HCT116 (cell line): ENCODE data around the gene AMBRA1. TPM values are rescaled to one million over a fixed set of nuclear protein-coding genes. Genes with fewer than 3 reads are reported as not detected.

Experiments
- ATAC-seq: fragments of 200-7000 bp; cut with Tn5 transposase; 2 replicates; pipeline ENCODE4 v1.9.1; 2020; ENCODE audit warnings: mild to moderate bottlenecking, moderate library complexity
- BruUV-seq: library from RNA; stranded (reverse); fragments of 400-500 nt; replicated peaks from 2 replicates; lab custom pipeline; 2021; lab: Mats Ljungman, UMichigan
- CTCF ChIA-PET: fragments of 300-600 bp; sonication (Branson Sonifier 250); formaldehyde crosslinking; loops from one replicate; lab custom pipeline; 2021; ENCODE audit warnings: antibody characterized with exemption; lab: Charles Lee
- POLR2A ChIA-PET: fragments of 300-600, 350-600 bp; sonication (Branson Sonifier 250); formaldehyde crosslinking; loops from one replicate; lab custom pipeline; 2021; ENCODE audit warnings: antibody characterized with exemption; lab: Charles Lee
- RAD21 ChIA-PET, 2 experiments: fragments of 300-600 bp; sonication (Branson Sonifier 250); formaldehyde crosslinking; loops; one replicate each; lab custom pipeline; 2023; ENCODE audit warnings: low total read pairs in 2 of 2; ENCODE audit not compliant: uncharacterized antibody in 2 of 2, unreplicated experiment in 2 of 2, low non-redundant PET in 1 of 2; lab: Charles Lee
- DNase-seq: peaks from one replicate; pipeline ENCODE4 v3.0.0-alpha.2; 2010; ENCODE audit warnings: low read depth, low spot score
- H2AFZ ChIP-seq: fragments of 200-600 bp; shearing (Covaris generic), sonication (generic); 2 replicates; pipeline ENCODE4 v1.6.1; 2017; ENCODE audit warnings: low read depth, mixed run types, mixed read lengths, antibody characterized with exemption, low read length; ENCODE audit not compliant: poor library complexity, severe bottlenecking
- H3K27ac ChIP-seq: 2 replicates; pipeline ENCODE4 v1.5.1; 2012; ENCODE audit warnings: low read depth, low read length
- H3K27me3 ChIP-seq: fragments of 200-600 bp; sonication (generic); 2 replicates; pipeline ENCODE4 v1.6.1; 2016; ENCODE audit warnings: mixed run types, low read length, mixed read lengths; ENCODE audit not compliant: insufficient read depth
- H3K36me3 ChIP-seq, 2 experiments: fragments of 200-500 bp in 1 of 2; fragments of 200-600 bp in 1 of 2; sonication (Bioruptor generic) in 1 of 2; sonication (generic) in 1 of 2; 2 replicates each; pipeline versions ENCODE4 v1.5.1 to v1.6.1; 2014 to 2016; ENCODE audit warnings: low read length in 2 of 2, inconsistent platforms in 1 of 2, mixed read lengths in 1 of 2, mixed run types in 1 of 2; ENCODE audit not compliant: insufficient read depth in 2 of 2, control insufficient read depth in 1 of 2
- H3K4me1 ChIP-seq, 2 experiments: fragments of 200-600 bp in 1 of 2; sonication (generic) in 1 of 2; 2 replicates each; pipeline versions ENCODE4 v1.5.1 to v1.6.1; 2012 to 2017; ENCODE audit warnings: low read length in 2 of 2, inconsistent platforms in 1 of 2, mild to moderate bottlenecking in 1 of 2, mixed read lengths in 1 of 2, mixed run types in 1 of 2, moderate library complexity in 1 of 2; ENCODE audit not compliant: insufficient read depth in 2 of 2, control insufficient read depth in 1 of 2
- H3K4me2 ChIP-seq: fragments of 200-600 bp; sonication (generic); 2 replicates; pipeline ENCODE4 v1.6.1; 2017; ENCODE audit warnings: mixed run types, low read length, mixed read lengths
- H3K4me3 ChIP-seq, 2 experiments: fragments of 200-600 bp in 1 of 2; sonication (generic) in 1 of 2; replicated peaks in 1 of 2; 2 replicates each; pipeline ENCODE4 v1.5.1; 2011 to 2016; ENCODE audit warnings: low read length in 2 of 2, control low read depth in 1 of 2, low read depth in 1 of 2, mild to moderate bottlenecking in 1 of 2, mixed read lengths in 1 of 2, mixed run types in 1 of 2
- H3K79me2 ChIP-seq: fragments of 200-600 bp; sonication (generic); 2 replicates; pipeline ENCODE4 v1.6.1; 2017; ENCODE audit warnings: mild to moderate bottlenecking, mixed run types, low read length, moderate library complexity, mixed read lengths; ENCODE audit not compliant: insufficient read depth
- H3K9ac ChIP-seq: fragments of 200-600 bp; sonication (generic); 2 replicates; pipeline ENCODE4 v1.6.1; 2016; ENCODE audit warnings: low read length, mixed read lengths
- H3K9me2 ChIP-seq: fragments of 200-600 bp; sonication (generic), shearing (Covaris generic); 2 replicates; pipeline ENCODE4 v1.6.1; 2017; ENCODE audit warnings: mixed run types, mild to moderate bottlenecking, moderate library complexity; ENCODE audit not compliant: insufficient read depth
- H3K9me3 ChIP-seq, 2 experiments: fragments of 200-500 bp in 1 of 2; fragments of 200-600 bp in 1 of 2; sonication (Bioruptor generic) in 1 of 2; sonication (generic) in 1 of 2; 2 replicates each; pipeline ENCODE4 v1.6.1; 2014 to 2017; ENCODE audit warnings: low read length in 2 of 2, mixed read lengths in 2 of 2, inconsistent platforms in 1 of 2, low read depth in 1 of 2, mild to moderate bottlenecking in 1 of 2, mixed run types in 1 of 2, moderate library complexity in 1 of 2; ENCODE audit not compliant: control insufficient read depth in 1 of 2, insufficient read depth in 1 of 2
- H4K20me1 ChIP-seq: fragments of 200-600 bp; sonication (generic), shearing (Covaris generic); 2 replicates; pipeline ENCODE4 v1.6.1; 2017; ENCODE audit warnings: mixed run types, mild to moderate bottlenecking, moderate library complexity; ENCODE audit not compliant: insufficient read depth
- CEBPB ChIP-seq: IDR thresholded peaks from 2 replicates; pipeline ENCODE4 v1.6.1; 2012; ENCODE audit warnings: low read depth
- CTCF ChIP-seq, 3 experiments: fragments of 200-600 bp in 1 of 3; sonication (generic) in 1 of 3; IDR thresholded peaks in 2 of 3; conservative IDR thresholded peaks in 1 of 3; 2 replicates each; pipeline ENCODE4 v1.5.1; 2012 to 2017; ENCODE audit warnings: low read depth in 2 of 3, low read length in 2 of 3, antibody characterized with exemption in 1 of 3, borderline replicate concordance in 1 of 3, control low read depth in 1 of 3, mild to moderate bottlenecking in 1 of 3, mixed read lengths in 1 of 3, mixed run types in 1 of 3, moderate library complexity in 1 of 3; ENCODE audit not compliant: insufficient read depth in 1 of 3
- ELF1 ChIP-seq: IDR thresholded peaks from 2 replicates; pipeline ENCODE4 v1.6.1; 2012; ENCODE audit warnings: low read depth, borderline replicate concordance
- EZH2 ChIP-seq: fragments of 200-600 bp; sonication (generic); IDR thresholded peaks from 2 replicates; pipeline ENCODE4 v1.6.1; 2017; ENCODE audit warnings: antibody characterized with exemption, mixed run types
- EZH2phosphoT487 ChIP-seq: fragments of 200-600 bp; IDR thresholded peaks from 2 replicates; pipeline ENCODE4 v1.6.1; 2018; ENCODE audit warnings: antibody characterized with exemption, borderline replicate concordance
- FOSL1 ChIP-seq: IDR thresholded peaks from 2 replicates; pipeline ENCODE4 v1.6.1; 2012; ENCODE audit warnings: low read depth
- MAX ChIP-seq: IDR thresholded peaks from 2 replicates; pipeline ENCODE4 v1.6.1; 2012
- SIN3A ChIP-seq: IDR thresholded peaks from 2 replicates; pipeline ENCODE4 v1.6.1; 2012; ENCODE audit warnings: low read depth
- SRF ChIP-seq: IDR thresholded peaks from 2 replicates; pipeline ENCODE4 v1.6.1; 2012; ENCODE audit warnings: low read depth
- ZFX ChIP-seq: fragments of 450-650 bp; IDR thresholded peaks from 2 replicates; pipeline ENCODE4 v1.6.1; 2017
- ZNF274 ChIP-seq: fragments of 200-500 bp; sonication (Bioruptor generic); IDR thresholded peaks from 2 replicates; pipeline ENCODE4 v1.6.1; 2014; ENCODE audit warnings: mild to moderate bottlenecking, low read depth, low read length, inconsistent platforms
- intact Hi-C: fragments of 100-400 bp; cut with micrococcal nuclease; formaldehyde crosslinking; loops from 2 replicates; pipeline ENCODE4 v1.10.0; 2022
- total RNA-seq: library from RNA; stranded (reverse); gene quantifications from one replicate; pipeline ENCODE4 v1.2.1, GENCODE V29; 2021; ENCODE audit not compliant: unreplicated experiment

Gene AMBRA1
- total RNA-seq, 1 experiment from 2014 or later: 22.7 TPM

- TF ChIP-seq ZNF274 (no peak), ZFX (no peak), CTCF (IDR thresholded peaks at IDR 0.05 in 2 of 3, conservative IDR thresholded peaks at IDR 0.05 in 1 of 3; ENCODE audit: borderline replicate concordance in 1 of 3, insufficient read depth in 1 of 3, low read depth in 2 of 3, low read length in 2 of 3) (no peak)
- TF ChIP-seq, all 23 proteins: peak for 0
These were observed 46.2 kb downstream of the AMBRA1 start (continued) for GRCh38 chr11:46547579-46547978.

- H3K9me3 ChIP-seq: no peaks in the 10 kb centered on the region
- H3K4me2 ChIP-seq: no peak overlapping the region
- H3K27ac ChIP-seq: no peak overlapping the region
- no peak overlapping the region for H3K9ac ChIP-seq
- H4K20me1 ChIP-seq: no peaks in the 10 kb centered on the region
- H3K9me2 ChIP-seq: no peaks in the 10 kb centered on the region
- ChIA-PET POLR2A (no interaction called here), CTCF (no interaction called here), RAD21 (no interaction called here)
- intact Hi-C loops: no loop called here
- ATAC-seq (no peak), DNase-seq (no peak)
- no peak overlapping the region for H3K4me3 ChIP-seq
- TF ChIP-seq EZH2phosphoT487 (no peak), MAX (no peak), CEBPB (no peak), ELF1 (no peak), SRF (no peak), FOSL1 (no peak), SIN3A (no peak), EZH2 (no peak)
- no peaks in the 10 kb centered on the region for H3K27me3 ChIP-seq
- H2AFZ ChIP-seq: no peak overlapping the region
- peaks cover 10 to 15% of the 10 kb centered on the region in 2 experiments; a peak in 2 of 4 replicates for H3K36me3 ChIP-seq
- peaks cover 7% of the 10 kb centered on the region for H3K79me2 ChIP-seq
- H3K4me1 ChIP-seq: no peaks in the 10 kb centered on the region
- BruUV-seq: no TSS peak
These were observed 50.3 kb downstream of the AMBRA1 start for GRCh38 chr11:46543564-46543963.
